HG02840 (cell line): ENCODE data around the gene TCF7.

Experiments
- ATAC-seq: cut with Tn5 transposase; IDR thresholded peaks from one replicate; pipeline ENCODE4 v1.9.1; 2021; ENCODE audit warnings: mild to moderate bottlenecking, moderate library complexity, moderate number of reproducible peaks; ENCODE audit not compliant: unreplicated experiment, low FRiP score

TCF7 gene

GRCh38 chr5:134128648-134128995, 14.1 kb downstream of the TCF7 start:
- no peak for ATAC-seq

GRCh38 chr5:134129411-134130238, 15.1 kb downstream of the TCF7 start:
- ATAC-seq: no peak

- ATAC-seq: no peak
These were observed 15.9 kb downstream of the TCF7 start for GRCh38 chr5:134130239-134130945.

- no peak for ATAC-seq
These were observed 16.7 kb downstream of the TCF7 start for GRCh38 chr5:134131165-134131564.

- no peak for ATAC-seq
These were observed 17.3 kb downstream of the TCF7 start for GRCh38 chr5:134131578-134132350.

GRCh38 chr5:134132372-134133187, 18.1 kb downstream of the TCF7 start:
- ATAC-seq: peak; percentile 55

- ATAC-seq: no peak
These were observed 18.9 kb downstream of the TCF7 start for GRCh38 chr5:134133188-134133994.

GRCh38 chr5:134133995-134134541, 19.6 kb downstream of the TCF7 start:
- no peak for ATAC-seq

GRCh38 chr5:134135091-134135655, 20.7 kb downstream of the TCF7 start:
- no peak for ATAC-seq

- ATAC-seq: no peak
These were observed 21.7 kb downstream of the TCF7 start for GRCh38 chr5:134136221-134136631.

- ATAC-seq: no peak
These were observed 22.3 kb downstream of the TCF7 start for GRCh38 chr5:134136771-134137170.

- ATAC-seq: peak; percentile 80
These were observed 24.2 kb downstream of the TCF7 start for GRCh38 chr5:134138416-134139376.

GRCh38 chr5:134139377-134139851, 24.9 kb downstream of the TCF7 start:
- ATAC-seq: no peak

- no peak for ATAC-seq
These were observed 25.5 kb downstream of the TCF7 start for GRCh38 chr5:134139891-134140469.

GRCh38 chr5:134140530-134141201, 26.2 kb downstream of the TCF7 start:
- ATAC-seq: no peak

- no peak for ATAC-seq
These were observed 27.0 kb downstream of the TCF7 start for GRCh38 chr5:134141331-134142050.
